ELF-1 (cell line): ENCODE results near the gene CRIP2.

Source experiments
- DNase-seq: peaks from one replicate; pipeline ENCODE4 v3.0.0-alpha.2; 2016; ENCODE audit warnings: low read depth, low spot score

Gene CRIP2

DNA sequence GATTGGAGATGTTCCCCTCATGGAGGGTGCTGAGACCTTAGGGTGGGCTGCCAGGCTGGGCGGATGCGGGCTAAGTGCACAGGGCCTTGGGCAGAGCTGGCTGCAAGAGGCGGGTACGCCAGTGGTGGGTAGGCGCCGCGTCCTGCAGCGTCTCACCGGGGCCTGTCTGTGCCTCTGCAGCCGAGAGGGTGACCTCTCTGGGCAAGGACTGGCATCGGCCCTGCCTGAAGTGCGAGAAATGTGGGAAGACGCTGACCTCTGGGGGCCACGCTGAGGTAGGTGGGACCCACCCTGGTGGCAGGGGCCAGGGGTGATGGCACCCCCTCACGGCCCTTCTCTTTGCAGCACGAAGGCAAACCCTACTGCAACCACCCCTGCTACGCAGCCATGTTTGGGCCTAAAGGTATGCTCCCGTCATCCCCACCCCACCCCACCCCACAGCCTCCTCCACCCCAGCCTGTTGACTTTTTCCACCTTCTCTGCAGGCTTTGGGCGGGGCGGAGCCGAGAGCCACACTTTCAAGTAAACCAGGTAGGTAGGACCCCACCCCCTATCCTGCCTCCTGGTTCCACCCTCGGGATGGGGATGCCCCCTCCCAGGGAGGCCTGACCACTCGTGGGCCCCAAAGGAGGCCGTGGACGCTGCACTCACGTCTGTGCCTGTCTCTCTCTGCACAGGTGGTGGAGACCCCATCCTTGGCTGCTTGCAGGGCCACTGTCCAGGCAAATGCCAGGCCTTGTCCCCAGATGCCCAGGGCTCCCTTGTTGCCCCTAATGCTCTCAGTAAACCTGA is 13.6 kb downstream of the CRIP2 start:
- DNase-seq: no peak

DNA sequence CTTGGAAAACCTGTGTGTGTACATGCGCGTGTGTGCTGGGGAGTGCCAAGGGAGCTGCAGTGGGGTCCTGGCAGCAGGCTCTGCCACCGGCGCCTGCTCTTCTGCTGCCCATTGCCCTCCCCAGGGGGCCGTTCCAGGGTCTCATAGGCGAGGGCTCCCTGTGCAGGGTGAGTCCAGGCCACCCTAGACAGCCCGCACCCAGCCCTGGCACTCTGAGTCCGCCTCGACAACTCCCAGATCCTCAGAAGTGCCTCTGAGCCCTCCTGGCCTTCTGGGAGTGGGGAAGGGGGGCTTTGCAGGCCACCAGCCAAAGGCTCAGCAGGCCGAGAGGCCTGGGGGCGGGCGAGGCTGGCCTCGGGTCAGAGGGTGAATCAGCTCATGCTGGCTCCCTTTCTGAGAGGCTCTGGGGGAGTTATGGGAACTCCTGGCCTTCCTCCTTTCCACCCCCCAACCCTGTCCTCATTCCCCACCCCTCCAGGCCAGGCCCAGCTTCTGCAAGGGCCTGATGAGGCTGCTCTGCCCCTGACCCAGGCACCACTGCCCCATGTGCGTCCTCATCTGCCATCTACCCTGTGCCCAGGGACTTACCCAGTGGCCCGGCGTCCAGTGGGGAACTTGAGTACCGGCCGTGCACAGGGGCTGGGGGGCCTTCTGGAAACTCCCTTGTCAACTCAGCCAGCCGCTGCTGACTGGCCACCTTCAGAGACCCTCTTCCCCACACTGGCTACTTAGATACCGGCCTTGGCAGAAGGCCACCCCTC is 14.3 kb downstream of the CRIP2 start:
- no peak for DNase-seq

DNA sequence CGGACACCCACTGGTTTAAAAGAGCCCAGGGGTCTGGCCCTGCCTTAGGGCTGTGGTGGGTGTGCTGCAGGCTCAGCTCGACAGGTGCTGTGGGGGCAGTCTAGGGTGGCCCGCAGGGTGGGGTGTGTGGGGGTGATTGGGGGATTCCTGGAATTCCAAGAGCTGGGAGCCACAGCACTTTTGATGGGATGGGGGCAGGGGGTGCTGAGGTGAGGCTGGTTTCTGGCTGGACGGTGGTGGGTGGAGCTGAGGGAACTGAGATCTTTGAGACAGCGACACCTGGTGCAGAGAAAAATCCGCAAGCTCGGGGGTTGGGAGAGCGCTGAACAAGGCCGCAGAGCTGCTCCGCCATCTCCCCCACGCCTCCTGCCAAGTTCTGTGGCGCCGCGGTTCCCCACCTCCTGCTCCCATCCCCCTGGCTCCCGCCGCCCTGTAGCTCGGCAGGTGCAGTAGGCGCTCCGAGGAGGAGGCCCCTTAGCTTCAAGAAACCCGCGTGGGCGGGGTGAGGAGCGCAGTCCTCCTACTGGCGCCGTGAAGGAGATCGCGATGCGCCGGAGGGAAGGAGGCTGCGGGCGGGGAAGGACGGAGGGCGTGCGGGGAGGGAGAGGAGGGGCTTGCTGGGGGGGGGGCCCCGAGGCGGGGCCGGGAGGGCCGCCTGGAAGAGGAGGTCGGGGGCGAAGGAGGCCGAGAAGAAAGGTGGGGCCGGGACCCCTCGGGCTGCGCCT is 15.1 kb downstream of the CRIP2 start:
- DNase-seq: peak; percentile 92

DNA sequence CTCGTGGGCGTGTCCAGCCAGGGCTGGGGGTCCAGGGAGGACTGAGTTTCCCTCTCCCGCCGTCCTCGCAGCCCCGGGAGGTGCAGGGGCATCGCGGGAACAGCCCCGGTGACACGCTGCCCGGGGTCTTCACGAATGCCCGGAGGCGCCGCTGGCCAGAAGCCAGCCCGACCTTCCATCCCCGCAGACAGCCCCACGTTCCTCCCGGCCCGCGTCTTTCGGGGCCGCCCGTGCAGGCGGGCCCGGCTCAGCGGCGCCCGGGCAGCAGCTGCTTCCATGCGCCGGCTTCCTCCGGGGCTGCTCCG is 15.6 kb downstream of the CRIP2 start:
- no peak for DNase-seq

DNA sequence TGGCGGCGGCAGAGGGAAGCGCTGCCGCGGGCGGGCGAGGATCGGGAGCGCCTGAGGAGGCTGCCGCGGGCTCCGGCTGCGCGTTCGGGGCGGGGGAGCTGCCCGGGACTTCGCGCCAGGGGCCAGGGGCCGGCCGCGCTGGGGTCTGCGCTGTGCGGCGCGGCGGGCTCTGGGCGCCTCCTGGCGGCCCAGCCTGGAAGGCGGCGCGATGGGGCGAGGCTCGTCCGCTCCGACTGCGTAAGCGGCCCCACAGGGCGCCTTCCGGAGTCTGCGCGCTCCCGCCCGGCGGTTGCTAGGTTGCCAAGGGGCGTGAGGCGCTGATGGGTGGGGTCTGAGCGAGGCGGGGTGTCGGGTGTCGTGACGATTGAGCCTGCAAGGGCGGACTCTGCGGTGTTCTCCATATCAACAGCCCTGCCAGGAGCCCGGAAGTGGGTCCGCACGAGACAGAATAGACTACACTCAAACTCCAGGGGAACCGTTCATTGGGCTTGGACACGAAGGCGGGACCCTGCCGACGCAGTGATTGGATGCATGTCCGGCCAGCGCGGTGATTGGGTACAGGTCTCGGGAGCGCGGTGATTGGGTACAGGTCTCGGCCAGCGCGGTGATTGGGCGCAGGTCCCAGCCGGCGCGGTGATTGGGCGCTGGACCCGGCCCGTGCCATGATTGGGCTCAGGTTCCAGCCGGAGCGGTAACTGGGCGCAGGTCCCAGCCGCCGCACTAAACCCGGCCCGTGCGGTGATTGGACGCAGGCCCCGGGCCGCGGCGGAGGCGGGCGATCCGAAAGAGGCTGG is 16.1 kb downstream of the CRIP2 start, which contains the start of gene TEDC1:
TEDC1 (plus strand) TSS at position 675 of the 794 bp plus-strand sequence. CDS start 130 bp downstream, outside the sequence.
- peak; percentile 100 for DNase-seq

DNA sequence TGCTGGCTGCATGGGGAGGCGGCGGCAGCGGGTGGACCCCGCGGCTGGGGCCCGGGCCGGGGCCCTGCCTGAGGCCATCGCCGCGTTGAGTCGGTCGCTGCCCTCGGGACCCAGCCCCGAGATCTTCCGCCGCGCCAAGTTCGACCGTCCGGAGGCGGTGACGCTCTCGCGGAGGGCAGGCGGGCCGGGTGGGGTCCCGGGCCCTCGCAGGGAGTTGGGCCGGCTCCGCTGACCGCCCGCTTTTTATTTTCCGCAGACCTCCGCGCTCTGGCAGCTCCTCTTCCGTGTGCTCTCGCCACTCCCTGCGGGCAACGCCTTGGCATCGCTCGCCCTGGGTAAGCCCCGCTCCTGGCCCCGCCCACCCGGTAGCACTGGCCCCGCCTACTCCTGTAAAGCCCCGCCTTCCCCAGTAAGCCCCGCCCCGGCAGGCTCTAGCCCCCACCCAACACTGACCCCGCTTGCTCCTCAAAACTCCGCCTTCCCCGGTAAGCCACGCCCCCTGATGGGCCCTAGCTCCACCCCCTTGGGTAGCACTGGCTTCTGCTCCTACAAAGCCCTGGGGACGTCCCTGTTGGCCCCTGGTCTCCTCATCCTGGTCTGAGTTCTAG is 16.8 kb downstream of the CRIP2 start:
- DNase-seq: peak; percentile 89

DNA sequence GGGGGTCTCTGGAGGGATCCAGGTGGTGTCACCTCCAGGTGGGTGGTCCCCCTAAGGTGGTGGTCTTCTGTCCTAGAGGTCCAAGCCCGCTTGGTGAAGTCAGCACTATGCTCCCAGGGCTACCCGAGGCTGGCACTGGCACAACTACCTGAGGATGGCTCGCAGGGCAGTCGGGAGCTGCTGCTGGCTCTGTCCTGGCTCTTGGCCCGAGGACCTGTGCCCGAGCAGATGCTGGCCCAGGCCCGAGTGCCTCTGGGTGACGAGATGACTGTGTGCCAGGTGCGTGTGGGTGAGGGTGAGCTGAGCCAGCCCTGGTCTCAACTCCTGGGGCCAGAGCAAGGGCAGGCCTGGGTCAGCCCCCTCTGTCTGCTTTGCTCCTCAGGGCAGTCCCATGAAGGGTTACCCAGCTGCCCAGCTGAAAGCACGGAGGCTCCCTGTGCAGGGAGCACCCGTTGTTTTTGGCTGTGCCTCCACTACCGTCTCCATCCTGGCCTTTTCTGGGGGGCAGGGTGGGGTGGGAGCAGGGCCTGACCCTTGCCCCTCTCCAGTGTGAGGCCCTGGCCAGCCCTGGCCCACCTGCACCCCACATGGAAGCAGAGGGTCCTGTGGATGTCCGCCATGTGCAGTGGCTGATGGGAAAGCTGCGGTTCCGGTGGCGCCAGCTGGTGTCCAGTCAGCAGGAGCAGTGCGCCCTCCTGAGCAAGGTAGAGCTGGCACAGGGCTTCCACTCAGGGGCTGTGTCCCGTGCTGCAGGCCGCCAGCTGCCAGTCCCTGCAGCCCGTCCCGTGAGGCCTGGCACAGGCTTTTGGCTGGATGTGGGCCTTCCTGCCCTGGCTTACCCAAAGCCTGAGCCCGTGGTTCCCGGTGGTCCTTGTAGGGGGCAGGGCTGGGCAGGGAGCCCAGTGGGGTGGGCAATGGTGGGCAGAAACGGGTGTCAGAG is 17.7 kb downstream of the CRIP2 start:
- no peak for DNase-seq

DNA sequence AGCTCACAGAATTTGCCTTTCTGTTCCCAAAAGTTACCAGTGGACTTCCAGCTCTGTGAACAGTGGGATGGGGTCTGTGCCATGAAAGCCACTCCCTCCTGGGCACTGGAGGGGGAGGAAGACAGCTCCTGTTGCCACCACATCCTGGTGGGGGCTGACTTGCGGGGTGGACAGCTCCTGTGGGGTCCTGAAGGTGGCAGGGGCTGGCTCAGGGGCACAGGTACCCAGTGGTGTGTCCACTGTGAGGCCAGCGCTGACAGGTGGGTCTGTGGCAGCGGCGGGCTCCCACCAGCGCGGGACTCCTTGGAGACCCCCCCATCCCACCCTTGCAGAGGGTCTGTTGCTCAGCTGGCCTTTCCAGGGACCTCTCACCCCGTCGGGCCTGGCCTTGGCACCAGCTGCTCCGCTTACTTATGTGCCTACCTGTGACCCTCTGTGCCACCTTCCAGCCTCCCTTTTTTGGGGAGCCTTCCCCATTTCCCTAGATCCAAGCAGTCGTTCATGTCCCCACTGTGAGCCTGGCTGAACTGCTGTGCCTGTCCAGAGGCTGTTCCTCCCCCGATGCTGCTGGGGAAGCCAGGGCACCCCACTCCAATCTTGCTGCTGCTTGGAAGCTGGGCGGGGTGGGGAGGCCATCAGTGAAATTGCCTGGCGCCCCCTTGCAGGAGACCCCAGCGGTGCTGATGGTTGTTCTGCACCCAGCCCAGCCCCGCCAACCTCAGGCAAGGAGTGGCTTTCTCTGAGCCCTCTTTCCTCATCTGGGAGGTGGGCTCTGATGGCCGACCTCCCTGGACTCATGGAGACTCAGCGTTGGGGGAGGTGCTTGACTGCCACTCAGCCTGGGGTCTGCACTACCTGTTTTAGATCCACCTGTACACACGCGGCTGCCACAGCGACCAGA is 18.6 kb downstream of the CRIP2 start:
- DNase-seq: no peak

DNA sequence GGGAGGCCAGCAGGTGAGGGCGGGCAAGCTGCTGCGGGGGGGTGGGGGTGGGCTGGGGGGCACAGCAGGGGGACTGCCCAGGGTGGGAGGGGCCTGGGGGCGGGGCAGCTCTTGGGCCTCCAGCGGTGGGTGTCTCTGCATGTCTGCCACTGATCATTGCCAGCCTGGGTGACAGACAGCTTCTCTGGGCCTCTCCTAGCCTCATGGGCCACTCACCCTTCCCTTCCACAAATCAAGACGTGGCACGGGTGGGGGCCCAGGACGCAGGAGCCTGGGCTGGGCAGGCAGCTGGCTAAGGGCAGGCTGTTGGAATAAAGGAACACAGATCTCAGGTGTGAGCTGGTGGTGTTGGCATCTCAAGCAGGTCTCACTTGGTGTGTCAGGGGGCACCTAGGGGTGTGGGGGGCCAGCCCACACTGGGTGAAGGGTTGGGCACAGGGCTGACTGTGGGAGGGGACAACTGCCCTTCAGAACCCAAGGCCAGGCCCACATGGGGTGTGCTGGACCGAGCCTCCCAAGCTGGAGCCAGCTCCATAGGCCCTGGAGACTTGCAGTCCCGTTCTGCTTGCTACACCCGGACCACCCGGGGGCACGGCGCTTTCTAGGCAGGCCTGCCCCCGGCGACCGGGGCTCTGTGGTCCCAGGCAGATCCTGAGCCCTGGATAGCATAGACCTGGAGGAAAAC is 19.4 kb downstream of the CRIP2 start:
- DNase-seq: no peak

DNA sequence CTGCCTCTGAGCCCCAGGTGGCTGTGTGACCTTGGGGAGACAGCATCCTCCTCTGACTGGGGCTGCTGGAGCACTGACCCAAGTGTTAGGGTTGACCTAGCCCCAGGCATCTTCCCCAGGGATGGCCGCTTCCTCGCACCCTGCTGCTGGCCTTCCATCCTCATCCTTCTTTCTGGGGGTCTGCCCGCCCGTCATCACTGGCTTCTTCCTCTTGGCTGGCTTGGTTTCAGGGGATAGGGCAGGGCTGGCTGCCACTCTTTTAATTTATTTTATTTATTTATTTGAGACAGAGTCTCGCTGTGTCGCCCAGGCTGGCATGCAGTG is 19.9 kb downstream of the CRIP2 start:
- no peak for DNase-seq

DNA sequence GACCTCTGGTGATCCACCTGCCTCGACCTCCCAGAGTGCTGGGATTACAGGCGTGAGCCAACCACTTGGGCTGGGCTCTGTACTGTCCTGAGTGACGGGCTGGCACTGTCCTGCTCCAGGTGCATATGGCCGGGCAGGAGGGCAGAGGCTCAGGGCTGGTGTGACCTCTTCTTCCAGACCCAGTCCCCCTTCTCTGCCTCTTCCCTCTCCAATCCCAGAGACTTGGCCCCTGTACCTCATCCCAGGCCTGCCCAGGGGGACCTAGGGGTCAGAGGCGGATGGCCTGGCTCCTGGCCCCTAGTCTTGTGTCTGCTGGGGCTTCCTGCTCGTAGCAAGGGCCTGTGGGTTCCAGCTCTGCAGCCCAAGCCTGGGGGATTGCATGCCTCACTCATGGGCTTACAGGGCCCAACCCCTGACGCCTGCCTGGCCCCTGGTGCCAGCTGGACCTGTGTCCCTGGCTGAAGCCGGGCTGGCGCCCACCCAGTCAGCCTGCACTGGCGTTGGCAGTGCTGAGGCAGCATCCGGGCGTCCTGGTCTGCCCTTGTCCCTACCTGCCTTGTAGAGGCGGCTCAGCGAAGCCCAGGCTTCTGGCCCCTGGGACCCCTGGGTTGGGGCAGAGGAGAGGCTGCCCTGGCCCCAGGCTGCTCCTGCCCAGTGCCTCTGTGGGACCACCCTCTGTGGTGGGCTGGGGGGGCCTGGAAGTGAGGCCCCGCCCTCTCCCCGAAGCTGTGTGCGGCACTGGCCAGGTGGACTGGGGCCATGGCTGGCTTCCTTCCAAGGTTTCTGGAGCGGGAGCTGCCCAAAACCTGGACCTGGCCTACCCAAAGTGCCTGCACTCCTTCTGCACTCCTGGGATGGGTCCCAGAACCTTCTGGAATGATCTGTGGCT is 20.7 kb downstream of the CRIP2 start:
- no peak for DNase-seq

DNA sequence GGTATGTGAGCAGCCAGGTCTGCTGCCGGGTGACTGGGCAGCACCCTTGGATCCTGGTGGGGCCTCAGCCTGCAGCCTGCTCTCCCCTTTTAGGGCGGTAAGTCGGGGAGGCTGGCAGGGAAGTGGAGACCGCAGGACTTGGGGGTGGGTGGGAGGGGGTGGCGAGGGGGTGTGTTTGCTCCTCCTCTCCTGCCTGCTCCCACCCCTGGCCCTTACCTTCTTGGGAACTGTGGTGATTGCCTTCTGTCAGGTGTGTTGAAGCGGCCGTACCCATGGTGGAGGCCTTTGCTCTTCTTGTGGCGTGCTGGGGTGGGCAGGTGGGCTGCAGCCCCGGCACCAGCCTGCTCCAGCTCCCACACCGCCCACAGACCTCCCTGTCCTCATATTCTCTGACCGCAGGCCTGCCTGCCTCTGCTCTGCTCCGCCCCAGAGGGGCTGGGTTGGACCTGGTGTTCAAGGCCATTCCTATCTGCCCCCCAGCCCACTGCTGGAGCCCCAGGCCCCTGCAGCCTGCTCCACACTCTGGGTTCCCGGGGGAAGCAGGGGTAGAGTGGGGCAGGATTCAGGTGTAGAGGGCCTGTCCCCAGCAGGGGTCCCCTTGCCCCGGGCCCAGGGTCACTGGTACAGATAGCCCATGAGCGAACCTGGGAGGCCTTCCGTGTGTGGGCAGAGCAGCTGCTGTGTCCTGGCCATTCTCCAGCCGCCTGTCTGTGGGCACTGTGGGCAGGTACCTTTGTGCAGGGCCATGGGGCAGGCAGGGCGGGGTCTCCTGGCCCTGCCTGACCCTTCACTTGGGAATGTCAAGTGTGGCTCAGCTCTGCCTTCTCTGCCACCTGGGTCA is 21.6 kb downstream of the CRIP2 start:
- DNase-seq: no peak

DNA sequence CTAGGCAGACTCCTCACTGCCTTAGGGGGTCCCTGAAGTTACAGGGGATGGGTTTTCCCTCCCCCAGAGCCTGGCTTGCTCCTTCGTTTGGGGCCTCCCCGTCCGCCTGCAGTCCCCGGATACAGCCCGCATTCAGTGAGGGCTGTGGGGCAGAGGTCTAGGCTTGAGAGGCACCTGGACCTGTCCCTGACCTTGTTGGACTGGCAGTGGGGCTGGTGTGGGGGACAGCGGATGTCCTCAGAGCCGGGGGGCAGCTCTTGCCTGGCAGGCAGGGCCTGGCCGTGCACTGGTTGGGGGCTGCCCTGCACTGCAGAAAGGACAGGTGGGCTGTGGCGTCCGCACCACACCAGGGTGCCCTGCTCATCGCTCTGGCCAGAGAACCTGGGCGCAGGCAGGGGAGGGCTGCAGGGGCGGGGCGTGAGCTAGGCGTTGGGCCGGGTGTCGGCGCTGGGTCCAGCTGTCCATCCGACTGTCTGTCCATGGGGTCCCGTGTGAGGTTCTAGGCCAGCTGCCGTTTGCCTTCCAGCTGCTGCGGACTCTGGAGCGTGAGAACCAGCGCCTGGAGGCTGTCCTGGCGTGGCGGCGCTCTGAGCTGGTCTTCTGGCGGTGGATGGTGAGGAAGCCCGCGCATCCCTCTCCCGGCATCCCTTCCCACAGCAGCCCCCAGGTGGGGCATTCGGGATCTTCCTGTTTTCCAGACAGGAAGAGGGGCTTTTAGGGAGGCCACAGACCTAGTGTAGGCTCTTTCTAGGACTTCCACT is 22.4 kb downstream of the CRIP2 start:
- DNase-seq: no peak

DNA sequence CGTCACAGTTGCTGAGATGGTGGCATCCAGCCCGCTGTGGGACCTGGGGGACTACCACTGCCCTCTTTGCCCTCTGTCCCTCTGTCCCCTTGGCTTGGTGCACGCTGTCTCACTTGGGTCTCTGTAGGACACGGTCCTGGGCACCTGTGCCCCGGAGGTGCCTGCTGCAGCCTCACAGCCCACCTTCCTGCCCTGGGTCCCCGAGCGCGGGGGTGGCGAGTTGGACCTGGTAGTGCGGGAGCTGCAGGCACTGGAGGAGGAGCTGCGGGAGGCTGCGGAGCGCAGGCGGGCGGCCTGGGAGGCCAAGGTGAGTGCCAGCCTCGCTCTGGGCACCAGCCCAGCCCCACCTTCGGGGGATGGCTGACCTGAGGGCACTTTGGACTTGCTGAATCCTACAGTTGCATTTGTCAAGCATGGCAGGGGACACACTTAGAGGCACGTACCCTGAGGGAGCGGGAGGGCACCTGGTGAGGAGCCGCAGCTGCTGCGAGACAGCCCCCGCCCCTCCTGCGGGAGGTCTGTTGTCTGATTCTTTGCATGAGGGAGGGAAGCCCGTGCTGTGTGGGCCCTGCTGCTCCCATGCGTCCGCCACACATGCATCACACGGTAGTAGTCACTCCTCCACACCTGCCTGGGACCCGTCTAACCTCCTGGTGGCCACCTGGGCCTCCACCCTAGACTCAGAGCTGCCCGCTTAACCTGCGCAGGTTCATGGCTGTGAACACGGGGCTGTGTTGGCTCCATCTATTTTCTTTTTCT is 23.2 kb downstream of the CRIP2 start:
- peak; percentile 53 for DNase-seq
